Fibroblast of skin of abdomen (primary cell): ENCODE data around the gene EDAR.
A peak's percentile ranks its signal among the peaks of the same experiment; 100 is the strongest.

ENCODE experiments used
- DNase-seq: peaks from one replicate; pipeline ENCODE4 v3.0.0-alpha.2; 2013

EDAR gene

DNA sequence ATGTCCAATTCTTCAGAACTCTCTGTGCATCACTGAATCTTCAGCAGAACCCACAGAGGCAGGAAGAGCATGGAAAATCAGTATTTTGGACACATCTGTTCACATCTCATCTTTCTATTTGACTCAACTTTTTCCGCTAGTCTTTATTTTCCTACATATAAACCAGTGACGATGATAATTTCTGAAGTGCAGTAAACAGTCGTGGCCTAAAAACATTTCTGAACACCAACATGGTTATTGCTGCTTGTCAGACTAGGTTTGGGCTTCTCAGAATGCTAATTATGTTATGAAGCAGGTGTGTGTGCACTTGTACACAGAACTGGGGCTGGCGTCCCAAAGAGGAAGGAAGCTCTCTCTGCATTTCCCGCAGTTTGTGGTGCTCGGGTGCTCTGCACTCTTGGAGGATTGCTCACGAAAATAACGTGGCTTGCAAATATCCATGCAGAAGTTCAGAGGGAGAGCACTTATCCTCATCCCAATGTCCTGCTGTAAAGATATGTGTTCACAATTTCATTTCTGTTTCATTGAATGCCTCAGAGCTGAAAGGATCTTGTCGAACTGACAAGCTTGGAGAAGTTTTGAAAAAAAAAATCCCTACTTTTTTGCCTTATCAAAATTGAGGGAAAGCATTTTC is 50.8 kb downstream of the EDAR start:
- no peak for DNase-seq

DNA sequence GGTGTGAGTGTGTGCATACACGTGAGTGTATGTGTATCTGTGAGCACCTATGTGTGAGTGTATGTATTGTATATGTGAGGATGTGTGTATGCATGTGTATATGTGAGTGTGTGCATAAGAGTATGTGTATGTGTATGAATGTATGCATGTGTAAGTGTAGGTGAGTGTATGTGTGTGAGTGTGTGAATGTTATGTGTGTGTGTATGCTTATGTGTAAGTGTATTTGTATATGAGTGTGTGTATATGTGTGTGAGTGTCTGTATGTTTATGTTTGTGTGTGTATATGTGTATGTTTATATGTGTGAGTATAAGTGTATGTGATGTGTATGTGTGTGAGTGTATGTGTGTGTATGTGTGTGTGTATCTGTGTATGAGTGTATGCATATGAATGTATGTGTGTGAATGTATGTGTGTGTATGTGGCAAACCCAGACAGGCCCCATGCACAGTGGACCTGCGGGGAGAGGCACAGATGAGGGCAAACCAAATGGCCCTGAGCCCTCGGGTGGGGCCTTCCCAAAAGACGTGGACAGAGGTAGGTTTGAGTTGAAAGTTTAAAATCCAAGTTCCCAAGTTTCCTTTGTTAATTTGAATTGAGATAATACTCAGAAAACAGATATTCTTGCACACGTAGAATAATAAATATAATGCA is 51.5 kb downstream of the EDAR start:
- no peak for DNase-seq

DNA sequence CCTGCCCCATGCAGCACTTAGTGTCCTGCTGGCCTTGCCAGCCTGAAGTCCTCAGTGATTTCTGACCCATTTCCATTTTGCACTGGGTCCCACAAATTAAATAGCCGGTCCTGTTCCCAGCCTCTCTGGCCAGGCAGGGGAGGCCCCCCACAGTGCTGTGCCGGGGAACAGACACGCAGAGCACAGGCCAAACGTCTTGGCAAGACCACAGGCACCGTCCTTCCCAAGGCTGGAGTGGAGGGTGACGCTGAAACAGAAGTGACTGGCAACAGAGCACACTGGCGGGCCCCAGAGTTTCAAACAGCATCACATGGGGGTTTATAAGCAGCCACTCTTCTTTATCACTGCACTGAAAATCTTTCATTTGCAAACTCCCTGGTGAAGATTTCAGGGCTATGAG is 52.2 kb downstream of the EDAR start:
- no peak for DNase-seq

DNA sequence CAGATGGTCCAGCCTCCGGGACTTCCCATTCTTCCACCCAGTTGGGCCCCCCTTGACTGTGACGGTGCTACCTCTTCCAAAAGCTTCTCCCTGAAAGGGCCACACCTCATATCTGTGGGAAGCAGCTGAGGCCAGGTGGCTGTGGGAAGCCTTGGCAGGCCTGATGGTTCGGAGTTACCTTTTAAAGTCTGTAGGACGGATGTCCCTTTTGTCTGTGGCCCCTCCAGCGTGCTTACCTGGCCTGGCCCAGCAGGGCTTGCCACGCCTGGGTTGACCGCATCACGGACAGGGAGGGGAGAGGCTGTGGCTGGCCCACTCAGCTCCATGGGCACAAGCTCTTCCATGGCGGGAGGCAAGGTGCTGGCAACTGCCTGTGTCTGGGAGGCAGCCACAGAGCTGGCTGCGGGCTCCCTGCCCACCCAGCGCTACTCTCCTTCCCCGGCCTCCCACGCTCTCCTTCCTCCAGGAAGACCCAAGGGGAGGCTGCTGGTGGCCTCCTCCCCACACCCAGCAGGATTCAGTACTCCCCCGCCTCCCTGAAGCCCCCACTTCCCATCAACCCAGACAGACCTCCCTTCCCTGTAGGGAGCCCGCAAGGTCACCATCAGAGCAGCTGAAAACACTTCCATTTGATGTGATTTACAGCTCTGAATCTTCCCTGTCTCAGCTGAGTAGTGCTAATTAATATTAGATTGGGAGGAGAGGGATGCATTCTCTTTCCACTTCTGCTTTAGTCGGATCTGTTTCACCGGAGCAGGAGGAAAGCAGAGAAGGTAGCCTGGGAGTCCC is 52.8 kb downstream of the EDAR start:
- no peak for DNase-seq

DNA sequence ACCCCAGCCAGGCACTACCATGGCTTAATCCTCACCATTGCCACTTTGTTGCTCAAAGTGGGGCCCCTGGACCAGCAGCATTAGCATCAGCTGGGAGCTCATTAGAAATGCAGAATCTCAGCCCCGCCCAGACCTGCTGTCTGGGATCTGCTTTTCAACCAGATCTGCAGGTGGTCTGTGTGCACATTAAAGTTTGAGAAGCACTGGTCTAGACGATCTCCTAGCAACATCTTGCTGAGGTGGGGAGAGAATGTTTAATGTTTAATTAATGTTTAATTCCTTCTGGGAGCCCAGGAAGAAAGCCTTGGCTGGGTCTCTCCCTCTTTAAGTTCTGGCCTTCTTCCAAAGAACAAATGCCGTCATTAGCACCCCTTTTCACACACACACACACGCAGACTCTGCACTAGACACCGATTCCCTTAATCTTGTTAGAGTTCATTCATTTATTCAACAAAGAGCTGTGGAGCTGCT is 53.7 kb downstream of the EDAR start:
- DNase-seq: no peak

DNA sequence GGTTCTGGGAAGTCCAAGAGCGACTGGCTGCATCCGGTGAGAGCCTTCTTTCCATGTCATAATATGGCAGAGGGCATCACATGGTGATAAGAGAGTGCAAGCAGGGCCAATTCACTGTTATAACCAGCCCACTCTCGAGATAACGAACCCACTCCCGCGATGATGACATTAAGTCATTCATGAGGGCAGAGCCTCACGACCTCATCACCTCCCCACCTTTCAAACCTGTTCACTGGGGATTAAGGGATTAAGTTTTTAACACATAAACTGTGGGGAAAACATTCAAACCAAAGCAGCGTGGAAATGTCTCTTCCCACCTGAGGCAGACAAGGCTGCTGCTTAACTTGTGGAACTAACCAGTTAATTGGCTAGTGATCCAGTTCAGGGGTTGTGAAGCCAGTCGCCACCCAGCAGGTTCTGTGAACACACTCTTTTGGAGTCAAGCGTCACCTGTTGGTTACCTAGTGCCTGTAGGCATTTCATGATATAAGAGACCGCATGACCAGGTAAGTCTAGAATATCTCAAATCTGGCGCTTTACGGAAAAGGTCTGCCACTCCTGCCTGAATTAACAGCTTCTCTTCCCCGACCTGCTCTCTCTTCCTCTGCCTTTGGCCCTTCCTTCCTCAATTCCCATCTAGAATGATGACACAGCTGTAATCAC is 54.3 kb downstream of the EDAR start:
- no peak for DNase-seq

DNA sequence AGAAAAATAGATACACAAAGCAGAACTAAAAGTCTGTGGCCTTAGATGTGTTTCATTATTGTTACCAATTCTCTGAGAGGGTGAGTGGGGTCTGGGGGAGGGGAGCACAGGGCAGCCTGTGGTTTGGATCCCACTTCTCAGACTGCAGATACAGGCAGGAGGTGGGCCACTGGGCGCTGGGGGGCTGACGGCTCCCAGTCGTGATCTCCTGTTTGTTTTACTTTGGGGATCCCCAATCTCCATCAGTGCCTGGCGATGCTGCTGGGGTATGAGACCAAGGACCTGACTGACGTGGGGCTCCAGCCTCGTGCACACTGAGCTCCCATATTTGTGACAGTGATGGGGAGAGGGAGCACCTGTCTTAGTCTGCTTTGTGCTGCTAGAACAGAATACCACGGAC is 54.9 kb downstream of the EDAR start:
- no peak for DNase-seq

DNA sequence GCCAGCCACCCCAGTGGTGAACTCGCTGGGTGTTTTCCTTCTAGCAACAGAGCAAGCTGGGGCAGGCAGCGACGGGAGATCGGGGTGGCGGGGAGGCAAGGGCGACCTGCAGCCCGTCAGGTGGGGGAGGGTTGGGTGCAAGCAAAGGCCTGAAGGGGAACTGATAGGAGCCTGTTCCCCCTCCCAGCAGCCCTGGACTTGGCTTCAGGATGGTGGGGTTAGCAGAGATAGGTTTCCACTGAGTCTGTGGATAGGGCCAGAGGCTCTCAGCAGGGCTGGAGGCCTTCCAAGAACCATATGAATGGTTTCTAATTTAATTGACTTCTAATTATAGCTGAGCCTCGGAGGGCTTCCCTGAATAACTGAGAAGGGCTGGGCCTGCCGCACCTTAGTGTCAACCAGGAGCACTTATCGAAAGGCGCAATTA is 55.3 kb downstream of the EDAR start:
- no peak for DNase-seq

DNA sequence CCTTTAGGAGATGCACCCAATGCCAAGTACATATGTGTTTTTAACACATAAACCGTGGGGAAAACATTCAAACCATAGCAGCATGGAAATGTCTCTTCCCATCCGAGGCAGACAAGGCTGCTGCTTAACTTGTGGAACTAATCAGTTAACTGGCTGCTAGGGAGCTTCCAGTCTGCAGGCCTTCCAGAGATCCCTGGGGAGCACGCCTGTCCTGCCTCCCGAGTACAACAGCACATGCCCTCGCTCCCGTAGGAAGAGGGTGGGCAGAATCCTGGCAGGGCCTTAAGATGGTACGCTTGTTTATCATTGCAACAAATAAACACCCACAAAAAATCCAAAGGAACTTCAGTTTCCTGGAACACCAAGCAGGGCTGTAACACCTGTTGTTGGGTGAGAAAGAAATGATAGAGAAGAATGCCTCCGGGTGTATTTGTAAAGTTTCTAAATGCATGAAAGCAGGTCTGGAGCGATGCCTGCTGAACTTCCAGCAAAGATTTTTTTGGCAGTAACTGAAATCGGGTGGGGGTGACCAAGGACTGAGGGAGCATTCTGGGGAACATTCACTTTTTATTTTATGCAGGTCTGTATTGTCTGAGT is 56.2 kb downstream of the EDAR start:
- no peak for DNase-seq

DNA sequence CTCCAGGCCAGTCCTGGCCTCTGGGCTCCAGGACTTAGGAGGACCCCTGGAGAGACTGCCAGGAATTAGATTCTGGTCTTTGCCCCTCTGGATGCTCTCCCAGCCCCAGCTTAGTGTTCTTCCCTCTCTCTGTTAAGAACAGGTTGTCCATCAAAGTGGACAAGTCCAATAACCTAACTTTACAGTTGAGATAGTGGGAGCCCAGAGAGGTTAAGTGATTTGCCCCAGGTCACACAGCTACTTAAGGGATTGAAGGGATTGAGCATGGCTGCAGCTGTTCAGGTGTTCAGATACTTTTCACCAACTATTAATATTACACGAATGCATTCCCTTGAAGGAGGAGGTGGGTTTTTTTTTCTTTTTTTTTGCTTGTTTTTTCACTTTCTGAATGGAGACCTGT is 57.6 kb downstream of the EDAR start:
- DNase-seq: no peak

DNA sequence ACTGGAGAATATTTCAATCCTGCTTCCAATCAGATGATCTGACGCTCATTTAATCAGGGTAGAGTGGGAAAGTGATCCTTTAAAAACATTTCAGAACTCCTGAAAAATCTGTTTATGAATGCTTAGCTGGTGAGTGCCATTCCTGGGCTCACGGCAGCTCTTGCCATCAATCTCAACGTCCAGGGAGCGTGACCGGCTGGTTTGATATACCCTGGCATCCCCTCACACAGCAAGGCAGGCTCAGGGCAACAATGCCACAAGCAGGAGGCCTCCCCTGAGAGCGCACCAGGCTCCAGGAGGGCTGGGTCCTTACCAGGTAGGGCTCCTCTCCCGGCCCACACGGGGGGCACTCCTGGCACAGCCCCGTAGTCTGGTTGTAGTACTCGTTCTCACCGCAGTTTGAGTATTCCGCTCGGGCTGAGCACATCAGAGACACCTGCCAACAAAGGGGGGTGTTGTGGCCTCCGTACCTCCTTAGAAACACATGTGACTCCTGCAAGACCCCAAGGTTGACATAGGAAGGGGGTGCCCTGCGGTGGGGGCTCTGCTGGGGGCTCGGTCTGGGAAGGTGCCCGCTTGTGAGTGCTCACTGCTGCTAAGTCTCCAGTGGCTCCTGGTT is 59.1 kb downstream of the EDAR start:
- DNase-seq: no peak

DNA sequence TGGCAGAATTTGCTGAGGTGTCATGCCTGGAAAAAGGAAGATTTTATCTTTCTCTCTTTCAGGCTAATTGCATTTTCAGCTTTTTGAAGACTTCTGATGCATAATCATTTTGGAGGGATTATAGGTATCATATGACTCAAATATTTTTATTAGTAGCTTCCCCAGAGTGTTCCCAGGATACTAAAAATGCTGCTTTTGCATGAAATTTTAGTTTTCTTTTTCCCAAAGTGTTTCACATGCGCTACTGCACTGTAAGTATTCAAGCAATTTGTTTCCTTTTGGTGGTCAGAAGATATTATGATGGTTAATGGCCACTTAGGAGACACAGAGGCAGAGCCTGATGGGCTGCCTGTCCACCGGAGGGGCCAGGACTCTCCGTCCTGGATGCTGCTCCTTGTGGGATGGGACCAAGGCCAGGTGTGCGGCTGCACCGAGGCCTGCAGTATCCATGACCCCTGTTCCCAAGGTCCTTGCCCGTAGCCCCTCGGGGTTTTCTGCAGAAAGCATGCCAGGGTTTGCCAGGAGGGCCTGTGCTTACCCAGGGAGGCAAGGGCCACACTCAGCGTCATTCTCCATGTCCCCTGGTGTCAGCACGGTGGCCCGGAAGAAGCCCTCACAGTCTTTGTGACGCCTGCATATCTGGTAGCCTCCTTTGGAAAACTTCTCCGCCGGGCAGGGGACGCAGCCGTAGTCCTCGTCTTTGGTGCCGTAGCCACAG is 60.2 kb downstream of the EDAR start:
- no peak for DNase-seq

DNA sequence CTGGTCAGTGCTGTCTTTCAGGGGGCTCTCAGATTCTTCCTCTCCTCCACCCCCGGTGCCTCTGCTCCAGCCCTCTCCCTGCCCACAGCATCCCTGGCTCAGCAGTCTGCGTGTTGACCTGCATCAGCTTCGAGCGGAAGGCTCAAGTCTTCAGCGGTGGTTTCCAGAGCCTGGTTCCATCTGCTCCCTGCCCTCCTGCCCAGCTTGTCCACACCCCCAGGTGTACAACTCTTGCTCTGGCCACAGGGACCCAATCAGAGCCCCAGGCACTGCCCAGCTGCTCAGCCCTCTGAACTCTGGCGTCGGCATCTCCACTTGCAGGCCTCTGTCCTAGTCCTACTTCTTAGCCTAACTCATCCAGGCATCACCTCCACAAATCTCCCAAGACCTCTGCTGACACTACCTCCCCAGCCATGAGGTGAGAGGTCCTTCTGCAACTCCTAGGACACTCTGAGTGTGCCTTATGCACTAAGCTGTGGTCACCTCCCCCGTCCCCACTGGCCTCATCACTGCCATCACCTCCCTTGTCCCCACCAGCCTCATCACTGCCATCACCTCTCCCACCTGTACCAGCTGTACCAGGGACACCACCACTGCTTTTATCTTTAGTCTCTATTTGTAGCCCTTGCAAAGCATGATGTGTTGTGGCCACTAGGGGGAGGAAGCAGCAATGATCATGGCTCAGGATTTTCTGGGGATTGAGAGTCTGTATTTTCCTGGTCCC is 60.9 kb downstream of the EDAR start:
- peak; percentile 33 for DNase-seq

DNA sequence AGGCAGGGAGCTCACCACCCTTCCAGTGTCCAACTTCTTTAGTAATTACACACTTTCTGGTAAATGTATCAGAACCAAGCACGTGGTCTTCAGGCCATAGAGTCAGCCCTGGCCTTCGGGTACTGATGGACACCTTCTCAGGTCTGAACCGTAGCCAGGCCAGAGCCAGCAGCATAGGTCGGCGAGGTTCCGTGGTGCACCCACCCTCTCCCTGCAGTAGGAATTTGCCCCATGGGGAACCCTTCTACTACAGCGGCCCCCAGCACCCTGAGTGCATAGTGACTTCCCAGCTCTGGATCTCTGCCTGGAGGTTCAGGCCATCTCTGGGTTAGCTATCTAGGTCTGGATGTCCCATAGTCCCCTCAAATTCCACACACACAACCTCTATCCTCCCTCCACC is 61.6 kb downstream of the EDAR start:
- no peak for DNase-seq

DNA sequence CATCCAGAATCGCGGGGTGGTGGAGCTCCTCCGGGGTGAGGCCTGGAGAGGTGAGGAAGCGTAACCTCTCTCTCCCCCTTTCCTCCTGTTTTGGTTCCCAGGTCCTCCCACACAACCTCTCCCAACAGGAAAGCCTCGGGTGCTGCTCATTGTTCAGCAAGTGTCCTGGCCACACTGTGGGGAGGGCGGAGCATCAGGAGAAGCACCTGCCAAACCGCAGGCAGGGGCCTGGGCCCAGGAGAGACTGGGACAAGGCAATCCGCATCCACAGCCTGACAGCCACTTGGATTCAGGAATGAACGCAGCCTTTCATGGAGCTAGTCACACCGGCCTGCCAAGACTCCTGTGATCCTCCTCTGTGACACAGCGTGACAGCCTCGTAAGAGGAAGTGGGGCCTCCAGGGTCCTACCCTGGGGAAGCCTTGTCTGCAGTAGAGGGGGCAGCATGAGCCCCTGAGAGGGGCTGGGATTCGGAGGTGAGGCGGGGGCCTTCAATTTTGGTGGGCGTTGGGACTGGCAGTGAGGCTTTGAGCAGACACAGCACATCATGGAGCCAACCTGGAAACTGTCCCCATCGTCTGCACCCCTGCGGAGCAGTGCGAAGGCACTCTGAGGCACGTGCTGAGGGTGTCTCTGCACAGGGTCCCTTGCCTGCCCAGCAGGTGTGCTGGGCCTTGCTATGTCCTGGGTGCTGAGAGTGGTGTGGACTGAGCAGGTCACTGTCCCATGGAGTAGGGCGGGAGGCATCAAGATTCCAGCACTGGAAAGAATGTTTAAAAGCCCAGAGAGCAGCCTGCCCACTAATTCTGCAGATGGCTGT is 62.2 kb downstream of the EDAR start:
- no peak for DNase-seq

DNA sequence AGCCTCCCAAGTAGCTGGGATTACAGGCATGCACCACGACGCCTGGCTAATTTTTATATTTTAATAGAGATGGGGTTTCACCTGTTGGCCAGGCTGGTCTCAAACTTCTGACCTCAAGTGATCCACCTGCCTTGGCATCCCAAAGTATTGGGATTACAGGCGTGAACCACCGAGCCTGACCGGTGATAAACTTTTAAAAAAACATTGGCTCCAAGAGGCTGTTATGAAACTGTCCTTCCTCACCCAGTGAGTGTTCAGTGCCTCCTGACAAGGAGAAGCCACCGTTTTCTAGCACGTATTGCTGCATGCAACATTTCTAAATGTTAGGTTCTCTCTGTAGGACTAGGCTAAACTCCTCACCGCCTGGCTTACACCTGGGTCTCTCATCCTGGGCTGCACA is 63.3 kb downstream of the EDAR start:
- DNase-seq: no peak

DNA sequence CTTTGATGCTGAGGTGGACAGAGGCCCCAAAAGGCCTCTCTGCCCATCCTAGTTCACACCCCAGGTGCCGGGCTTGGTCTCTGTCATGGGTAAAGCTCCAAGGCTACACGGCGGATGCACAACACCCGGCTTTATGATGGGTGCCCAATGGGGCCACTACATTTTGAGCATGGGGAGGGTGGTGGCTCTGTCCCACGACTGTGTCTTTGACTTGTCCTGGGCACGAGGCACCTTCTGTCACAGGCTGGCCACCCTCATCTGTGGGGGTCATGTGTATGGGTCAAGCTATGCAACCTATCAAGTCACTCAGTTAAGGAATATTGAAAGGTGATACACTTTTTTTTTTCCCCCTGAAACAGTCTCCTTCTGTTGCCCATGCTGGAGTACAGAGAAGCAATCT is 63.7 kb downstream of the EDAR start:
- DNase-seq: no peak

DNA sequence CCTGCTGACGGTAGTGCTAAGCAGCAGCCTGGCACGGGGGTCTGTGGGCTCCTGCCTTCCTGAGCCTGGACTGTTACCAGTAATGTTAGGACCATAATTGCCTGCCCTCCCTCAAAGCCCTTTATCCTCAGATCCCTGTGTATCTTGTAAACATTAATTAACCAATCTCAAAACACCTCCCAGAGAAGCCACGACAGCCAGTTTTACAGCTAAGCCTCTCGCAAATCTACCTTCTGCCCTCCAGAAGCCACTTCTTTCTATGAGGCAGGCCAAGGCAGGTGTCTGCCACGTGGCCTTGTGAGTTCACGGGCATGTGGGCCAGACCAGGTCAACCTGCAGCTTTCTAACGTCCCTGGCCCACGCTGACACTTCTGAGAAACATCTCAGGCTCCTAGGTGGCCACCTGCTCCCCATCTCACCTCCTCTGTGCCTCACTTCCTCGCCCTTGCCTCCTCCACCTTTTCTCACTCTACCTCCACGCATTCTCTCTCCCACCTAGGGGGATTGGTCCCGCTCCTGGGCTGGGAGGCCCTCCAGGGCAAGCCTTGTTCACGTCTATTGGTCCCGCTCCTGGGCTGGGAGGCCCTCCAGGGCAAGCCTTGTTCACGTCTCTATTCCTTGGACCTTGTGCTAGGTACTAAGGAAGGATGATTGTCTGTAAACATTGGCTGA is 64.3 kb downstream of the EDAR start:
- no peak for DNase-seq
